HepG2 (cell line): ENCODE measurements around the gene USP7. TPM values are rescaled to one million over a fixed set of nuclear protein-coding genes. Genes with fewer than 3 reads are reported as not detected.

Source experiments
- ATAC-seq: fragments of 200-7000 bp; cut with Tn5 transposase; 3 replicates; pipeline ENCODE4 v1.9.1; 2020; ENCODE audit warnings: mild to moderate bottlenecking, moderate library complexity
- BruUV-seq: library from RNA; stranded (reverse); fragments of 400-500 nt; replicated peaks from 2 replicates; lab custom pipeline; 2021; lab: Mats Ljungman, UMichigan
- CTCF ChIA-PET: fragments of 300-600 bp; formaldehyde crosslinking; extraction: SDS; loops from one replicate; lab custom pipeline; 2021; ENCODE audit warnings: low total read pairs, inconsistent platforms, low intra/inter-chr PET ratio; lab: Yijun Ruan, JAX
- POLR2A ChIA-PET: fragments of 350-600 bp; sonication (Branson Sonifier 250); formaldehyde crosslinking; loops from one replicate; lab custom pipeline; 2020; ENCODE audit warnings: antibody characterized with exemption, inconsistent platforms; lab: Yijun Ruan, JAX
- DNase-seq: peaks from one replicate; pipeline ENCODE4 v3.0.0-alpha.2; 2015; ENCODE audit warnings: low spot score
- FAIRE-seq: peaks from 3 replicates; lab custom pipeline; 2011; peaks lifted over from hg19 to GRCh38; lab: Jason Lieb, UNC
- H2AFZ ChIP-seq: one replicate; pipeline ENCODE4 v1.6.1; 2011; ENCODE audit warnings: low read length, inconsistent platforms
- H3K27ac ChIP-seq: fragments of 300-600 bp; 3 replicates; pipeline ENCODE4 v1.8.0; 2011; ENCODE audit warnings: mixed run types, mild to moderate bottlenecking, mixed read lengths, low read length, inconsistent platforms; ENCODE audit not compliant: insufficient read depth; ENCODE audit errors: extremely low read length
- H3K27me3 ChIP-seq, 2 experiments: fragments of 200-600 bp in 1 of 2; 2 replicates in 1 of 2; 3 replicates in 1 of 2; pipeline versions ENCODE4 v1.6.0 to v1.8.0; 2011; ENCODE audit warnings: low read length in 2 of 2, mild to moderate bottlenecking in 2 of 2, moderate library complexity in 2 of 2, inconsistent platforms in 1 of 2; ENCODE audit not compliant: insufficient read depth in 2 of 2, control insufficient read depth in 1 of 2
- H3K36me3 ChIP-seq, 2 experiments: fragments of 200-600 bp in 1 of 2; replicated peaks in 1 of 2; 2 replicates in 1 of 2; 3 replicates in 1 of 2; pipeline versions ENCODE4 v1.5.1 to v1.8.0; 2011; ENCODE audit warnings: low read length in 2 of 2, inconsistent platforms in 1 of 2; ENCODE audit not compliant: insufficient read depth in 2 of 2, control insufficient read depth in 1 of 2
- H3K4me1 ChIP-seq: 2 replicates; pipeline ENCODE4 v1.5.1; 2012; ENCODE audit warnings: low read length, inconsistent platforms; ENCODE audit not compliant: insufficient read depth
- H3K4me2 ChIP-seq: 2 replicates; pipeline ENCODE4 v1.6.0; 2011; ENCODE audit warnings: low read depth, low read length, inconsistent platforms
- H3K4me3 ChIP-seq, 3 experiments: fragments of 200-600 bp in 1 of 3; sonication (generic), shearing (Covaris generic) in 1 of 3; replicated peaks in 1 of 3; 2 replicates each; pipeline ENCODE4 v1.5.1; 2011 to 2016; ENCODE audit warnings: low read length in 3 of 3, inconsistent platforms in 2 of 3, low read depth in 2 of 3, mild to moderate bottlenecking in 2 of 3, control low read depth in 1 of 3, mixed read lengths in 1 of 3; ENCODE audit not compliant: insufficient read depth in 1 of 3
- H3K79me2 ChIP-seq: one replicate; pipeline ENCODE4 v1.6.1; 2011; ENCODE audit warnings: low read length, inconsistent platforms; ENCODE audit not compliant: insufficient read depth
- H3K9ac ChIP-seq: 2 replicates; pipeline ENCODE4 v1.6.0; 2011; ENCODE audit warnings: mild to moderate bottlenecking, low read depth, low read length, inconsistent platforms; ENCODE audit not compliant: insufficient read depth
- H3K9me3 ChIP-seq: 2 replicates; pipeline ENCODE4 v1.5.1; 2012; ENCODE audit warnings: mild to moderate bottlenecking, low read length
- H4K20me1 ChIP-seq: 2 replicates; pipeline ENCODE4 v1.6.0; 2011; ENCODE audit warnings: inconsistent platforms, mild to moderate bottlenecking, low read length, moderate library complexity; ENCODE audit not compliant: insufficient read depth
- FOSL2 ChIP-seq: sonication (generic); formaldehyde crosslinking; IDR thresholded peaks from 2 replicates; pipeline ENCODE4 v1.4.0; 2020; ENCODE audit warnings: missing genetic modification reagents
- HDAC1 ChIP-seq: sonication (generic); formaldehyde crosslinking; IDR thresholded peaks from 2 replicates; pipeline ENCODE4 v1.5.1; 2020; ENCODE audit warnings: mild to moderate bottlenecking, missing genetic modification reagents
- MEIS1 ChIP-seq: sonication (generic); formaldehyde crosslinking; IDR thresholded peaks from 2 replicates; pipeline ENCODE4 v1.9.0; 2021; ENCODE audit warnings: mild to moderate bottlenecking, missing genetic modification reagents, moderate library complexity, borderline replicate concordance
- PHF8 ChIP-seq: sonication (generic); formaldehyde crosslinking; IDR thresholded peaks from 2 replicates; pipeline ENCODE4 v1.5.0; 2020; ENCODE audit warnings: missing genetic modification reagents
- RFX1 ChIP-seq: fragments of 450-650 bp; IDR thresholded peaks from 2 replicates; pipeline ENCODE4 v1.6.1; 2017
- RXRA ChIP-seq: sonication (generic); formaldehyde crosslinking; IDR thresholded peaks from 2 replicates; pipeline ENCODE4 v1.5.1; 2020; ENCODE audit warnings: missing genetic modification reagents
- SRSF1 ChIP-seq: fragments of 200-400 bp; formaldehyde crosslinking; optimal IDR thresholded peaks from 2 replicates; pipeline ENCODE3; 2017; ENCODE audit warnings: mild to moderate bottlenecking, low read depth, low read length, moderate library complexity
- TAF15 ChIP-seq: fragments of 200-400 bp; formaldehyde crosslinking; IDR thresholded peaks from one replicate; pipeline ENCODE4 v1.6.1; 2018; ENCODE audit warnings: mild to moderate bottlenecking, low read depth, low read length; ENCODE audit not compliant: poor library complexity, severe bottlenecking
- ZNF234 ChIP-seq: sonication (generic); formaldehyde crosslinking; conservative IDR thresholded peaks from 2 replicates; pipeline ENCODE4 v1.5.1; 2020; ENCODE audit warnings: mild to moderate bottlenecking, missing genetic modification reagents
- WGBS: methylation state at CpG from one replicate; pipeline ENCODE4 v1.1.6; 2017; ENCODE audit warnings: low lambda C conversion rate; 5-methylcytosine and 5-hydroxymethylcytosine counted together
- in situ Hi-C: cut with HindIII; loops from 2 replicates; pipeline ENCODE4 v1.10.0; 2017; ENCODE audit warnings: low pct_unique_long_range_greater_than_20kb; ENCODE audit not compliant: extremely low pct_ligation_motif_present
- intact Hi-C: fragments of 100-400 bp; cut with micrococcal nuclease; formaldehyde crosslinking; loops from one replicate; pipeline ENCODE4 v1.10.0; 2022; ENCODE audit not compliant: unreplicated experiment
- polyA plus RNA-seq, 8 experiments: library from polyadenylated mRNA; depleted of rRNA in 3 of 8; stranded (reverse) in 7 of 8; unstranded in 1 of 8; fragments of >200 nt; fragmentation: Illumina TruSeq in 4 of 8; extraction: Trizol in 4 of 8; gene quantifications; 2 replicates each; pipeline versions ENCODE4 v1.2.1 to v1.2.3, GENCODE V29; 2011 to 2016; ENCODE audit warnings: low read depth in 4 of 8, missing spikeins in 1 of 8, mixed read lengths in 1 of 8; ENCODE audit not compliant: insufficient read depth in 1 of 8
- total RNA-seq, 5 experiments: library from RNA; depleted of rRNA; stranded (reverse); fragments of >200 nt; fragmentation: Illumina TruSeq; extraction: Trizol; gene quantifications; 2 replicates each; pipeline ENCODE4 v1.2.3, GENCODE V29; 2016; ENCODE audit warnings: low read depth in 1 of 5
- TF ChIP-seq, protein P1 (sequence below): IDR thresholded peaks from 2 replicates; pipeline ENCODE4 v1.4.0; 2020; ENCODE audit warnings: mild to moderate bottlenecking, missing genetic modification reagents
- TF ChIP-seq, protein P2 (sequence below): sonication (generic); formaldehyde crosslinking; IDR thresholded peaks from 2 replicates; pipeline ENCODE4 v1.8.0; 2022; ENCODE audit warnings: mild to moderate bottlenecking, missing genetic modification reagents, borderline replicate concordance
- TF ChIP-seq, protein P3 (sequence below): sonication (generic); formaldehyde crosslinking; conservative IDR thresholded peaks from 2 replicates; pipeline ENCODE4 v1.8.1; 2023; ENCODE audit warnings: missing genetic modification reagents
- TF ChIP-seq, protein P4 (sequence below): sonication (generic); formaldehyde crosslinking; IDR thresholded peaks from 2 replicates; pipeline ENCODE4 v1.5.0; 2020; ENCODE audit warnings: mild to moderate bottlenecking, missing genetic modification reagents

USP7 gene
- total and polyA plus RNA-seq, 2 of the 13 experiments (the other 11 are each of a cell fraction or from before 2014, with no cell fraction given): 52.5 to 173 TPM

DNA sequence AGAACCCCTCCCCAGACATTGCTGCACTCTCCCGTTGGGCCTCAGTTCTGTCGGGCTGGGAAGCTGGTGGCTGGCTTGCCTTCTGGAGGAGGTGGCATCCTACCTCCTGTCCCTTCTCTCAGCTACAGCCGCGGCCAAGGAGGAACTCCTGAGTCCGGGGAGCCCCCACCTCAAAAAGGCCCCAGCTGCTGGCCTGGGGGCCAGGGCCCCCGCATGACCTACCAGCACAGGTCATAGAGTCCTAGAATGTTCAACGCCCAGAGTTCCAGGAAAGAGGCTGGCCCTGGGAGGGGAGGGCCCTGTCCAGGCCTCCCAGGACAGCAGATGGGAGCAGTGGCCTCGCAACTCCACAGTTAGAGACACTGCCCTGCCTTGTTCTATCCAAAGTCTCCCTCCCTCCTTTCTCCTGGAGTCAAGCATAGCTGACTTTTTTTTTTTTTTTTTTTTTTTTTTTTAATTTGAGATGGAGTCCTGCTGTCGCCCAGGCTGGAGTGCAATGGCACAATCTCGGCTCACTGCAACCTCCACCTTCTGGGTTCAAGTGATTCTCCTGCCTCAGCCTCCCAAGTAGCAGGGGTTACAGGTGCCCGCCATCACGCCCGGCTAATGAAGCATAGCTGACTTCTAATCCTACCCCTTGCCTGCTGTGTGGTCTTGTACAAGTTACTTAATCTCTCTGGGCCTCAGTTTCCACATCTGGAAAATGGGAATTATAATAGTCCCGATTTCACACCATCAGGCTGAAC lies 102.0 kb downstream of the USP7 start:
- peak overlapping the region; percentile 95 for H3K27ac ChIP-seq
- TSS peak; percentile 22 for BruUV-seq
- H3K36me3 ChIP-seq: peaks cover 17 to 21% of the 10 kb centered on the region in 2 experiments
- H3K9ac ChIP-seq: peak overlapping the region; percentile 27; the same call in 1 of the 2 replicates
- peak overlapping the region in 1 of 3 experiments; percentile 12; a peak in 1 of 6 replicates for H3K4me3 ChIP-seq
- no peak overlapping the region for H2AFZ ChIP-seq
- peaks cover 50% of the 10 kb centered on the region; the same call in 1 of the 2 replicates for H4K20me1 ChIP-seq
- H3K27me3 ChIP-seq: no peaks in the 10 kb centered on the region
- no peaks in the 10 kb centered on the region for H3K9me3 ChIP-seq
- DNase-seq (peak; percentile 74), ATAC-seq (no peak), FAIRE-seq (no peak)
- WGBS: 69% methylated on average over 14 of the region's 14 CpGs
- H3K4me2 ChIP-seq: peak overlapping the region; percentile 91
- H3K4me1 ChIP-seq: peaks cover 77% of the 10 kb centered on the region
- in situ Hi-C loops: no loop called here
- CTCF ChIA-PET: no interaction called here
- intact Hi-C loops: loop anchor here (2.0 to 5.0 kb wide), 2 partner anchors 65 to 184 kb away; partner anchors contain the start of genes PMM2 and TMEM186
- peaks cover 81% of the 10 kb centered on the region for H3K79me2 ChIP-seq
- POLR2A ChIA-PET: interaction anchor here (1.0 to 3.5 kb wide), 5 partner anchors 9 to 147 kb away, joined by 5 to 46 read pairs (median 11); partner anchors contain the start of gene CARHSP1
- TF ChIP-seq RFX1: no peak
- no peak for TF ChIP-seq PHF8
- TF ChIP-seq, protein P1, sequence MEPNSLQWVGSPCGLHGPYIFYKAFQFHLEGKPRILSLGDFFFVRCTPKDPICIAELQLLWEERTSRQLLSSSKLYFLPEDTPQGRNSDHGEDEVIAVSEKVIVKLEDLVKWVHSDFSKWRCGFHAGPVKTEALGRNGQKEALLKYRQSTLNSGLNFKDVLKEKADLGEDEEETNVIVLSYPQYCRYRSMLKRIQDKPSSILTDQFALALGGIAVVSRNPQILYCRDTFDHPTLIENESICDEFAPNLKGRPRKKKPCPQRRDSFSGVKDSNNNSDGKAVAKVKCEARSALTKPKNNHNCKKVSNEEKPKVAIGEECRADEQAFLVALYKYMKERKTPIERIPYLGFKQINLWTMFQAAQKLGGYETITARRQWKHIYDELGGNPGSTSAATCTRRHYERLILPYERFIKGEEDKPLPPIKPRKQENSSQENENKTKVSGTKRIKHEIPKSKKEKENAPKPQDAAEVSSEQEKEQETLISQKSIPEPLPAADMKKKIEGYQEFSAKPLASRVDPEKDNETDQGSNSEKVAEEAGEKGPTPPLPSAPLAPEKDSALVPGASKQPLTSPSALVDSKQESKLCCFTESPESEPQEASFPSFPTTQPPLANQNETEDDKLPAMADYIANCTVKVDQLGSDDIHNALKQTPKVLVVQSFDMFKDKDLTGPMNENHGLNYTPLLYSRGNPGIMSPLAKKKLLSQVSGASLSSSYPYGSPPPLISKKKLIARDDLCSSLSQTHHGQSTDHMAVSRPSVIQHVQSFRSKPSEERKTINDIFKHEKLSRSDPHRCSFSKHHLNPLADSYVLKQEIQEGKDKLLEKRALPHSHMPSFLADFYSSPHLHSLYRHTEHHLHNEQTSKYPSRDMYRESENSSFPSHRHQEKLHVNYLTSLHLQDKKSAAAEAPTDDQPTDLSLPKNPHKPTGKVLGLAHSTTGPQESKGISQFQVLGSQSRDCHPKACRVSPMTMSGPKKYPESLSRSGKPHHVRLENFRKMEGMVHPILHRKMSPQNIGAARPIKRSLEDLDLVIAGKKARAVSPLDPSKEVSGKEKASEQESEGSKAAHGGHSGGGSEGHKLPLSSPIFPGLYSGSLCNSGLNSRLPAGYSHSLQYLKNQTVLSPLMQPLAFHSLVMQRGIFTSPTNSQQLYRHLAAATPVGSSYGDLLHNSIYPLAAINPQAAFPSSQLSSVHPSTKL: peak; percentile 22; the same call in 1 of the 2 replicates
- TF ChIP-seq, protein P2, sequence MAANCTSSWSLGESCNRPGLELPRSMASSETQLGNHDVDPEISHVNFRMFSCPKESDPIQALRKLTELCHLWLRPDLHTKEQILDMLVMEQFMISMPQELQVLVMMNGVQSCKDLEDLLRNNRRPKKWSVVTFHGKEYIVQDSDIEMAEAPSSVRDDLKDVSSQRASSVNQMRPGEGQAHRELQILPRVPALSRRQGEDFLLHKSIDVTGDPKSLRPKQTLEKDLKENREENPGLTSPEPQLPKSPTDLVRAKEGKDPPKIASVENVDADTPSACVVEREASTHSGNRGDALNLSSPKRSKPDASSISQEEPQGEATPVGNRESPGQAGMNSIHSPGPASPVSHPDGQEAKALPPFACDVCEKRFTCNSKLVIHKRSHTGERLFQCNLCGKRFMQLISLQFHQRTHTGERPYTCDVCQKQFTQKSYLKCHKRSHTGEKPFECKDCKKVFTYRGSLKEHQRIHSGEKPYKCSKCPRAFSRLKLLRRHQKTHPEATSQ (CRISPR knock-in tag): 0 out of 2 replicates have a peak, but pooled peaks have one; percentile 49
- peak; percentile 95 for TF ChIP-seq SRSF1
- TF ChIP-seq TAF15: peak; percentile 58
- TF ChIP-seq FOSL2 (CRISPR knock-in tag): 0 out of 2 replicates have a peak, but pooled peaks have one; percentile 16
- TF ChIP-seq, protein P3, sequence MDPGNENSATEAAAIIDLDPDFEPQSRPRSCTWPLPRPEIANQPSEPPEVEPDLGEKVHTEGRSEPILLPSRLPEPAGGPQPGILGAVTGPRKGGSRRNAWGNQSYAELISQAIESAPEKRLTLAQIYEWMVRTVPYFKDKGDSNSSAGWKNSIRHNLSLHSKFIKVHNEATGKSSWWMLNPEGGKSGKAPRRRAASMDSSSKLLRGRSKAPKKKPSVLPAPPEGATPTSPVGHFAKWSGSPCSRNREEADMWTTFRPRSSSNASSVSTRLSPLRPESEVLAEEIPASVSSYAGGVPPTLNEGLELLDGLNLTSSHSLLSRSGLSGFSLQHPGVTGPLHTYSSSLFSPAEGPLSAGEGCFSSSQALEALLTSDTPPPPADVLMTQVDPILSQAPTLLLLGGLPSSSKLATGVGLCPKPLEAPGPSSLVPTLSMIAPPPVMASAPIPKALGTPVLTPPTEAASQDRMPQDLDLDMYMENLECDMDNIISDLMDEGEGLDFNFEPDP (CRISPR knock-in tag): 0 out of 2 replicates have a peak, but pooled peaks have one; percentile 82
- TF ChIP-seq ZNF234 (CRISPR knock-in tag): no peak
- peak; percentile 80 for TF ChIP-seq RXRA (CRISPR knock-in tag)
- peak; percentile 54; the same call in 1 of the 2 replicates for TF ChIP-seq MEIS1 (CRISPR knock-in tag)
- peak; percentile 52; the same call in 1 of the 2 replicates for TF ChIP-seq HDAC1 (CRISPR knock-in tag)
- TF ChIP-seq, protein P4, sequence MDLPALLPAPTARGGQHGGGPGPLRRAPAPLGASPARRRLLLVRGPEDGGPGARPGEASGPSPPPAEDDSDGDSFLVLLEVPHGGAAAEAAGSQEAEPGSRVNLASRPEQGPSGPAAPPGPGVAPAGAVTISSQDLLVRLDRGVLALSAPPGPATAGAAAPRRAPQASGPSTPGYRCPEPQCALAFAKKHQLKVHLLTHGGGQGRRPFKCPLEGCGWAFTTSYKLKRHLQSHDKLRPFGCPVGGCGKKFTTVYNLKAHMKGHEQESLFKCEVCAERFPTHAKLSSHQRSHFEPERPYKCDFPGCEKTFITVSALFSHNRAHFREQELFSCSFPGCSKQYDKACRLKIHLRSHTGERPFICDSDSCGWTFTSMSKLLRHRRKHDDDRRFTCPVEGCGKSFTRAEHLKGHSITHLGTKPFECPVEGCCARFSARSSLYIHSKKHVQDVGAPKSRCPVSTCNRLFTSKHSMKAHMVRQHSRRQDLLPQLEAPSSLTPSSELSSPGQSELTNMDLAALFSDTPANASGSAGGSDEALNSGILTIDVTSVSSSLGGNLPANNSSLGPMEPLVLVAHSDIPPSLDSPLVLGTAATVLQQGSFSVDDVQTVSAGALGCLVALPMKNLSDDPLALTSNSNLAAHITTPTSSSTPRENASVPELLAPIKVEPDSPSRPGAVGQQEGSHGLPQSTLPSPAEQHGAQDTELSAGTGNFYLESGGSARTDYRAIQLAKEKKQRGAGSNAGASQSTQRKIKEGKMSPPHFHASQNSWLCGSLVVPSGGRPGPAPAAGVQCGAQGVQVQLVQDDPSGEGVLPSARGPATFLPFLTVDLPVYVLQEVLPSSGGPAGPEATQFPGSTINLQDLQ (CRISPR knock-in tag): peak; percentile 72; the same call in 1 of the 2 replicates
